Erythroblast (primary cell): ENCODE data around the gene OR11H6.
"Not testable (repeated sequence)": the region's sequence is repeated elsewhere in the genome, so short reads cannot be mapped to it uniquely, and the experiment has no call there.

Experiments used
- DNase-seq, 2 experiments: peaks; one replicate each; lab custom pipeline; 2025; lab: John Stamatoyannopoulos, UW
- GATA1 ChIP-seq: IDR thresholded peaks from 2 replicates; pipeline ENCODE4 v1.6.1; 2011; ENCODE audit warnings: low read depth, mild to moderate bottlenecking, control low read depth, low read length, moderate library complexity
- POLR2A ChIP-seq: IDR thresholded peaks from 2 replicates; pipeline ENCODE4 v1.6.1; 2011; ENCODE audit warnings: mild to moderate bottlenecking, low read length

Gene OR11H6

DNA sequence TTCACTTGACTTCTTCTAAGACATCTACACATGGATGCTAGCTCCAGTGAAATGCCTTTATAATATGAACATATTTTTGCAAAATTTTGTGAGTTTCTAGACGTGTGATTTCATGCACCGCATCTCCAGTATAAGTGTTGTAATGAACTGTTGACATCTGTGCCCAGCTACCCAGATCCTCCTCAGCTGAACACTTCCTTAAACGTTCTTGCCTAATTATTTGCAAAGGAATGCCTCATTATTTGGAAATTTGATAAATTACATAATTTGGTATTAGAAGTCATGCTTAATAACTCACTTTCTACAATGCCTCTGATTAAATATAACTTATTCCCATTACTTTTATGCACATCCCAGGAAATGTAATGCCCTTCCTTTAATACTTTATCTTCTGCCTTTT is 18.8 kb upstream of the OR11H6 start:
- no peak for DNase-seq
- TF ChIP-seq GATA1 = no peak

DNA sequence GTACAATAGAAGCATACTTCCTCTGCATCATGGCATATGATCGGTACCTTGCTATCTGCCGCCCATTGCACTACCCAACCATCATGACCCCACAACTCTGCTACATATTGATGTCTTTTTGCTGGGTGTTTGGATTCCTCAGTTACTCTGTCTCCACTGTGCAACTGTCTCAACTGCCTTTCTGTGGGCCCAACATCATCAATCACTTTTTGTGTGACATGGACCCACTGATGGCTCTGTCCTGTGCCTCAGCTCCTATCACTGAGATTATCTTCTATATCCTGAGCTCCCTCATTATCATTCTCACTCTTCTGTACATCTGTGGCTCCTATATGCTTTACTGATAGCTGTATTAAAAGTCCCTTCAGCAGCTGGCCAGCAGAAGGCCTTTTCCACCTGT is 13.9 kb upstream of the OR11H6 start:
- TF ChIP-seq GATA1 (no peak), POLR2A (no peak)
- no peak for DNase-seq

DNA sequence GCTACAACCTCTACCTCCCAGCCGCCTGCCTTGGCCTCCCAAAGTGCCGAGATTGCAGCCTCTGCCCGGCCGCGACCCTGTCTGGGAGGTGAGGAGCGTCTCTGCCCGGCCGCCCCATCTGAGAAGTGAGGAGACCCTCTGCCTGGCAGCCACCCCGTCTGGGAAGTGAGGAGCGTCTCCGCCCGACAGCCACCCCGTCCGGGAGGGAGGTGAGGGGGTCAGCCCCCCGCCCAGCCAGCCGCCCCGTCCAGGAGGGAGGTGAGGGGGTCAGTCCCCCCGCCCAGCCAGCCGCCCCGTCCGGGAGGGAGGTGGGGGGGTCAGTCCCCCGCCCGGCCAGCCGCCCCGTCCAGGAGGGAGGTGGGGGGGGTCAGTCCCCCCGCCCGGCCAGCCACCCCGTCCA is 11.1 kb upstream of the OR11H6 start:
- not testable (repeated sequence) for DNase-seq

DNA sequence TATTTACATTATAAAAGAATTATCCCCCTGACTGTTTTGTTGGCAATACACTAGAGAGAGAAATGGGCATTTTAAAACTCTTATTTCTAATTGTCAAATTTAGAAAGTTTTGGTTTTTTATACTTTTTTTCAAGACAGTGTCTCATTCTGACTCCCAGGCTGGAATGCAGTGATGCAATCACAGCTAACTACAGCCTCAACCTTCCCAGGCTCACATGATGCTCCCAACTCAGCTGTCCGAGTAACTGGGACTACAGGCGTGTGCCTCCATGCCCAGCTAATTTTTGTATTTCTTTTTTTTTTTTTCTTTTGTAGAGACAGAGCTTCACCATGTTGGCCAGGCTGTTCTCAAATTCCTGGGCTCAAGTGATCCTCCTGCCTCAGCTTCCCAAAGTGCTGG is 8.3 kb upstream of the OR11H6 start:
- TF ChIP-seq GATA1 (no peak), POLR2A (no peak)
- DNase-seq = no peak

DNA sequence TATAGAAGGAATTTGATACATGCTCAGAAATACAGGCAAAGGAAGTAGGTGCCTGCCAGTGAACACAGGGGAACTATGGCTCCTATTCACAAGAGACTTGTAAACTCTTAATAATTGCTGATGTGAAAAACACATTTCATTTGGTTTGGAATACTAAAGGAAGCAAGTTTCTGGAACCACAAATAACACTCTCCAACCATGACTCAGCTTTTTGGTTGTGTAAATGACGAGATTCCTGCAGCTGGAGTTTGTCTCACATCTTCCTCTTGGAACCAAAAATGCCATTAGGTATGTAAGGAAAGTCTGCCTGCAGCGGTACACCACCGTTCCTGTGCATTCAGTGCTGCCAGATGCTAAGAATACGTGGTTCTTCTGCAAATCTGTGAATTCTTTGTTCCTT is 4.5 kb upstream of the OR11H6 start:
- no peak for DNase-seq
- TF ChIP-seq POLR2A (no peak), GATA1 (no peak)

DNA sequence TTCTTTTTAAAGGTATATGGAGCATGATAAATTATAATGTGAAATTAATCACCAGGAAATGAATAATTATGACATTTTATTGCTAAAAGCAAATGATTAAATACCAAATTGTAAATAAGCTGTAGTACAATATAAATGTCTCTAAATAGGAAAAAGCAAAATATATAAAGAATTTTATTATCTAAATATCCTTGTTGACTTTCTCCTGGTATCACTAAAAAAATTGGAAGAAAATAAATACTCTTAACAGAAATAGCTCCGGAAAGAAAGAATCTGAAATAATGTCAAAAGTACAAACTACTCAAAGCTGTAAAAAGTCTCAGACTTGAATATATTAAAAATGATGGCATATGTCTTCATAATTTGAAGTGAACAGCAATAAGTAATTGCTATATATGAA is 5.2 kb downstream of the OR11H6 start, which contains the start of gene OR11H7:
Gene OR11H7 (plus strand): TSS at position 301 of the 400 bp plus-strand sequence.
- TF ChIP-seq POLR2A (no peak), GATA1 (no peak)
- no peak for DNase-seq

DNA sequence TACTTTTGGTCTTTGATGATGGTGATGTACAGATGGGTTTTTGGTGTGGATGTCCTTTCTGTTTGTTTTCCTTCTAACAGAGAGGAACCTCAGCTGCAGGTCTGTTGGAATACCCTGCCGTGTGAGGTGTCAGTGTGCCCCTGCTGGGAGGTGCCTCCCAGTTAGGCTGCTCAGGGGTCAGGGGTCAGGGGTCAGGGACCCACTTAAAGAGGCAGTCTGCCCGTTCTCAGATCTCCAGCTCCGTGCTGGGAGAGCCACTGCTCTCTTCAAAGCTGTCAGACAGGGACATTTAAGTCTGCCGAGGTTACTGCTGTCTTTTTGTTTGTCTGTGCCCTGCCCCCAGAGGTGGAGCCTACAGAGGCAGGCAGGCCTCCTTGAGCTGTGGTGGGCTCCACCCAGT is 11.9 kb downstream of the OR11H6 start:
- DNase-seq = not testable (repeated sequence)

DNA sequence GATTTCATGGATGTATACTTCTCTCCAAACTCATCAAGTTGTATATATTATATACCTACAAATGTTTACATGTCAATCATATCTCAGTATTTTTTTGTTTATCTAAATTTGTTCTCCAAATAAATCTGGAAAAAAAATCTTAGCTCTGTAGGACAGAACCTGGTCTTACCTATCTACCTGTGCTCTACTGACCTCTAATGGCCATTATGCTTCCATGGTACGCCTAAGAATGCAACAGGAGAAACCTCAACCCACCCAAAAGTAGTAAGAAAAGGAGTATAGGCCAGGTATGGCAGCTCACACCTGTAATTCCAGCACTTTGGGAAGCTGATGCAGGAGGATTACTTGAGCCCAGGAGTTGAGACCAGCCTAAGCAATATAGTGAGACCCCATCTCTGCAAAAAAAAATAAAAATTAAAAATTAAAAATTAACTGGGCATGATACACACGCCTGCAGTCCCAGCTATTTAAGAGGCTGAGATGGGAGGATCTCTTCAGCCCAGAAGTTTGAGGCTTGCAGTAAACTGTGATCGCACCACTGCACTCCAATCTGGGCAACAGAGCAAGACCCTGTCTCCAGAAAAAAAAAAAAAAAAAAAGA is 24.2 kb downstream of the OR11H6 start:
- DNase-seq = peak; percentile 5 to 31
- TF ChIP-seq POLR2A (no peak), GATA1 (no peak)

DNA sequence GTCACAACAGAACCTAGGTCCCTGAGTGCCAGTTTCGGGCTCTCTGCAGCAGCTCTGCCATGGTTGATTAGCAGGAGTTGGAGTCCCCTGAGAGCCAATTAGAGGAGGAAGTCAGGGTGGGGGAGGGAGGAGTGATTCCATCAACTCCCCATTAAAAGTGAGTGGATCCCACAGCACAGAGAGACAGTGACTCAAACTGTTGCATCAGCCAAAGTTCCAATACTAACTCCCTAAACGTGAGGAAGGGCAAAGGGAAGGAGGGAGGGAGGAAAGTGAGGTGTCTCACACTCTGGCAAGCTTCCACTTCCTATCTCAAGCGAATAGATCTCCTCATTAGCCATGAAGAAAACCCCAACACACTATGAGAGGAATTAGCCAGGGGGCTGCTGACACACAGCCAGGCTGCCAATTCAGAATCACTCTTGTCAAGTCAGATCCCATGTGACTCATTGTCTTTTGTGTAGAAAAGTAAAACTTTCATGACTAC is 39.2 kb downstream of the OR11H6 start:
- DNase-seq = no peak
- TF ChIP-seq POLR2A = no peak
- TF ChIP-seq GATA1 = no peak

DNA sequence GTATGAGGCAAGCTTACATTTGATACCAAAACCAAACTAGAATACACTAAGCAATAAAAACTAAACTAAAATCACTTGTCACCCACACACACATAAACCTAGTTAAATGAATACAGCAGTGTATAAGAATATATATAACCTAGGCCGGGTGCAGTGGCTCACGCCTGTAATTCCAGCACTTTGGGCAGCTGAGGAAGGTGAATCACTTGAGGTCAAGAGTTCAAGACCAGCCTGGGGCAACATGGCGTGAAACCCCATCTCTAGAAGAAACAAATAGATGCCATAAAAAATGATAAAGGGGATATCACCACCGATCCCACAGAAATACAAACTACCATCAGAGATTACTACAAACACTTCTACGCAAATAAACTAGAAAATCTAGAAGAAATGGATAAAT is 40.9 kb downstream of the OR11H6 start:
- DNase-seq = not testable (repeated sequence)

DNA sequence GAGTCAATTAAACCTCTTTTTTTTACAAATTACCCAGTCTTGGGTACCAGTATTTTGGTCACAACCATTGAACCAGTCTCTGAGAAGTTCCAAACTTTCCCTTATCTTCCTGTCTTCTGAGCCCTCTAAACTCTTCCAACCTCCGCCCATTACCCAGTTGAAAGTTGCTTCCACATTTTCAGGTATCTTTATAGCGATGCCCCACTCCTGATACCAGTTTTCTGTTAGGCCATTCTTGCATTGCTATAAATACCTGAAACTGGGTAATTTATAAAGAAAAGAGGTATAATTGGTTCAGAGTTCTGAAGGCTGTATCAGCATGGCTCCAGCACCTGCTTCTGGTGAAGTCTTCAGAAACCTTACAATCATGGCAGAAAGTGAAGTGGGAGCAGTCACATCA is 50.6 kb downstream of the OR11H6 start:
- DNase-seq = no peak
- TF ChIP-seq POLR2A (no peak), GATA1 (no peak)
